ENCODE results near the gene ZSWIM1.

DNA sequence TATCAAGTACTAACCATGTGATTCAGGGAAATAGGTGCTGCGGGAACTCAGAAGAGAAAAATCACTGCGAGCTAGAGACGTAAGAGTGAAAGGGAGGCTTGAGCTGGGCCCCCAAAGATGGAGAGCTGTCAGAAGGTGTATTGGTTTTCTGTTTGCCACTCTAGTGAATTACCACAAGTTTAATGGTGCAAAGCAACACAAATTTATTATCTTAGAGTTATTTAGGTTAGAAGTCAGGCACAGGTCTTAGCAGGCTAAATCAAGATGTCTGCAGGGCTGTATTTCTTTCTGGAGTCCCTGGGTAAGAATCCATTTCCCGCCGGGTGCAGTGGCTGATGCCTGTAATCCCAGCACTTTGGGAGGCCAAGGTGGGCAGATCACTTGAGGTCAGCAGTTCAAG, 21.1 kb upstream of the ZSWIM1 start:
- TF ChIP-seq EZH2 (IDR thresholded peaks at IDR 0.05; ENCODE audit: borderline replicate concordance, low read depth, low read length, severe bottlenecking) (no peak), POLR2A (IDR thresholded peaks at IDR 0.05; ENCODE audit: low read depth, low read length) (no peak), POLR2AphosphoS5 (IDR thresholded peaks at IDR 0.05; ENCODE audit: insufficient read depth, low read depth, low read length) (no peak), FOS (IDR thresholded peaks at IDR 0.05; ENCODE audit: borderline replicate concordance, insufficient read depth, low read length) (no peak), GATA2 (IDR thresholded peaks at IDR 0.05; ENCODE audit: insufficient read depth, insufficient read length, low read depth, low read length) (no peak), JUN (IDR thresholded peaks at IDR 0.05; ENCODE audit: borderline replicate concordance, insufficient read depth, insufficient read length, low read depth) (no peak)
- TF ChIP-seq, protein P1, sequence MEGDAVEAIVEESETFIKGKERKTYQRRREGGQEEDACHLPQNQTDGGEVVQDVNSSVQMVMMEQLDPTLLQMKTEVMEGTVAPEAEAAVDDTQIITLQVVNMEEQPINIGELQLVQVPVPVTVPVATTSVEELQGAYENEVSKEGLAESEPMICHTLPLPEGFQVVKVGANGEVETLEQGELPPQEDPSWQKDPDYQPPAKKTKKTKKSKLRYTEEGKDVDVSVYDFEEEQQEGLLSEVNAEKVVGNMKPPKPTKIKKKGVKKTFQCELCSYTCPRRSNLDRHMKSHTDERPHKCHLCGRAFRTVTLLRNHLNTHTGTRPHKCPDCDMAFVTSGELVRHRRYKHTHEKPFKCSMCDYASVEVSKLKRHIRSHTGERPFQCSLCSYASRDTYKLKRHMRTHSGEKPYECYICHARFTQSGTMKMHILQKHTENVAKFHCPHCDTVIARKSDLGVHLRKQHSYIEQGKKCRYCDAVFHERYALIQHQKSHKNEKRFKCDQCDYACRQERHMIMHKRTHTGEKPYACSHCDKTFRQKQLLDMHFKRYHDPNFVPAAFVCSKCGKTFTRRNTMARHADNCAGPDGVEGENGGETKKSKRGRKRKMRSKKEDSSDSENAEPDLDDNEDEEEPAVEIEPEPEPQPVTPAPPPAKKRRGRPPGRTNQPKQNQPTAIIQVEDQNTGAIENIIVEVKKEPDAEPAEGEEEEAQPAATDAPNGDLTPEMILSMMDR (IDR thresholded peaks at IDR 0.05; ENCODE audit: extremely low read depth in 1 of 2, insufficient read depth in 1 of 2, low read depth in 1 of 2, low read length in 2 of 2), result no peak
- TF ChIP-seq, protein P2, sequence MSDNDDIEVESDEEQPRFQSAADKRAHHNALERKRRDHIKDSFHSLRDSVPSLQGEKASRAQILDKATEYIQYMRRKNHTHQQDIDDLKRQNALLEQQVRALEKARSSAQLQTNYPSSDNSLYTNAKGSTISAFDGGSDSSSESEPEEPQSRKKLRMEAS (IDR thresholded peaks at IDR 0.05; ENCODE audit: insufficient read depth, insufficient read length), result no peak

Data from endothelial cell of umbilical vein (primary cell).